GM21515 (cell line): ENCODE results near the gene CDC37L1.
"Not testable (repeated sequence)": the region's sequence is repeated elsewhere in the genome, so short reads cannot be mapped to it uniquely, and the experiment has no call there.

Experiments
- ATAC-seq: cut with Tn5 transposase; IDR thresholded peaks from one replicate; pipeline ENCODE4 v1.9.1; 2021; ENCODE audit not compliant: unreplicated experiment

CDC37L1 gene

GRCh38 chr9:4746278-4747030 lies 67.1 kb downstream of the CDC37L1 start:
- no peak for ATAC-seq

GRCh38 chr9:4748612-4749011 lies 69.2 kb downstream of the CDC37L1 start:
- no peak for ATAC-seq

- no peak for ATAC-seq
Observed at GRCh38 chr9:4750023-4750673, 70.8 kb downstream of the CDC37L1 start.

- ATAC-seq: not testable (repeated sequence)
Observed at GRCh38 chr9:4754530-4754929, 75.2 kb downstream of the CDC37L1 start.

GRCh38 chr9:4755026-4755609 lies 75.7 kb downstream of the CDC37L1 start:
- ATAC-seq: no peak

GRCh38 chr9:4756420-4756819 lies 77.1 kb downstream of the CDC37L1 start:
- no peak for ATAC-seq
